HEK293 (cell line): ENCODE data around the gene SH2D4B.

Experiments used
- CTCF ChIP-seq: fragments of 450-650 bp; formaldehyde crosslinking; IDR thresholded peaks from 2 replicates; pipeline ENCODE4 v1.5.1; 2016; ENCODE audit warnings: missing biosample characterization, missing genetic modification characterization
- RBAK ChIP-seq: fragments of 450-650 bp; formaldehyde crosslinking; IDR thresholded peaks from 2 replicates; pipeline ENCODE4 v1.5.1; 2016; ENCODE audit warnings: missing biosample characterization, missing genetic modification characterization
- SETDB1 ChIP-seq: IDR thresholded peaks from one replicate; pipeline ENCODE4 v1.6.1; 2017; ENCODE audit warnings: mild to moderate bottlenecking, low read length, moderate library complexity, mixed read lengths; ENCODE audit not compliant: insufficient read length
- ZFP41 ChIP-seq: fragments of 450-650 bp; formaldehyde crosslinking; IDR thresholded peaks from 2 replicates; pipeline ENCODE4 v1.5.1; 2016; ENCODE audit warnings: missing biosample characterization, missing genetic modification characterization, borderline replicate concordance
- ZNF571 ChIP-seq: fragments of 450-650 bp; formaldehyde crosslinking; IDR thresholded peaks from 2 replicates; pipeline ENCODE4 v1.5.0; 2017; ENCODE audit warnings: missing biosample characterization, missing genetic modification characterization
- ZNF639 ChIP-seq: fragments of 450-650 bp; formaldehyde crosslinking; IDR thresholded peaks from 2 replicates; pipeline ENCODE4 v1.5.1; 2016; ENCODE audit warnings: missing biosample characterization, missing genetic modification characterization
- ZNF645 ChIP-seq: fragments of 450-650 bp; formaldehyde crosslinking; IDR thresholded peaks from 2 replicates; pipeline ENCODE4; 2016; ENCODE audit warnings: missing biosample characterization, missing genetic modification characterization

- TF ChIP-seq ZNF639 (tag by site-specific recombination): no peak
- TF ChIP-seq RBAK (tag by site-specific recombination): no peak
- TF ChIP-seq CTCF: no peak
- no peak for TF ChIP-seq ZNF571 (tag by site-specific recombination)
- TF ChIP-seq ZFP41: no peak
- TF ChIP-seq SETDB1: no peak
- no peak for TF ChIP-seq ZNF645 (tag by site-specific recombination)
Observed at GRCh38 chr10:80685355-80685754, 147.7 kb downstream of the SH2D4B start.
